ENCODE measurements around the gene TXN2. TPM values are rescaled to one million over a fixed set of nuclear protein-coding genes. Genes with fewer than 3 reads are reported as not detected.

Gene TXN2, protein sequence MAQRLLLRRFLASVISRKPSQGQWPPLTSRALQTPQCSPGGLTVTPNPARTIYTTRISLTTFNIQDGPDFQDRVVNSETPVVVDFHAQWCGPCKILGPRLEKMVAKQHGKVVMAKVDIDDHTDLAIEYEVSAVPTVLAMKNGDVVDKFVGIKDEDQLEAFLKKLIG
- 27.8 and 38.8 TPM in 2 replicates for total RNA-seq

DNA sequence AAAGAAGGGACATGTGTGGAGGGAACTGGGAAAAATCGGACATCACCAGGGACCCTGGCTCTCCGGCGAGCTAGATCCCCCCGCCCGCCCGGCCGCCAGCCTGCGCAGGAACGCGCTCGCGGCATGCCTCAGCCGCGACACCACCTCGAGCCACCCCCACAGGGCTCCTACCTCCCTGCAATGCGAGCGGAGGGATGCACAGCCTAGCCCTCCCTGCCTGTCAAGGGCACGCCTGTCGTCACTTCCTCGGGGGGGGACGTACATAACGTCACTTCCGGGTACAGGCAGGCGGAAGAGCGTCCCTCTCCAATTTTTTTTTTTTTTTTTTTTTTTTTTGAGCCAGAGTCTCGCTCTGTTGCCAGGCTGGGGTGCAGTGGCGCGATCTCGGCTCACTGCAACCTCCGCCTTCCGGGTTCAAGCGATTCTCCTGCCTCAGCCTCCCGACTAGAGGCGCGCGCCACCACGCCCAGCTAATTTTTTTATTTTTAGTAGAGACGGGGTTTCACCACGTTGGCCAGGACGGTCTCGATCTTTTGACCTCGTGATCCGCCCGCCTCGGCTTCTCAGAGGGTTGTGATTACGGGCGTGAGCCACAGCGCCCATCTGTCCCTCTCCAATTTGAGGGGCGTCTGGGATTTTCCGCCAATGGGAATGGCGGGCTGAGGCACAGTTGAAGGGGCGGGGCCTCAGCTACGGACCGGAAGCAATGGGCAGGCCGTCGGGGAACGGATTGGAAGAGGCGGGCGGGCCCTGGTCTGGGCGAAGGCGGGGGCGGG lies at the start of gene TXN2:
TXN2 (minus strand) TSS at position 248 of the 776 bp plus-strand sequence. CDS start 803 bp downstream, outside the sequence.

DNA sequence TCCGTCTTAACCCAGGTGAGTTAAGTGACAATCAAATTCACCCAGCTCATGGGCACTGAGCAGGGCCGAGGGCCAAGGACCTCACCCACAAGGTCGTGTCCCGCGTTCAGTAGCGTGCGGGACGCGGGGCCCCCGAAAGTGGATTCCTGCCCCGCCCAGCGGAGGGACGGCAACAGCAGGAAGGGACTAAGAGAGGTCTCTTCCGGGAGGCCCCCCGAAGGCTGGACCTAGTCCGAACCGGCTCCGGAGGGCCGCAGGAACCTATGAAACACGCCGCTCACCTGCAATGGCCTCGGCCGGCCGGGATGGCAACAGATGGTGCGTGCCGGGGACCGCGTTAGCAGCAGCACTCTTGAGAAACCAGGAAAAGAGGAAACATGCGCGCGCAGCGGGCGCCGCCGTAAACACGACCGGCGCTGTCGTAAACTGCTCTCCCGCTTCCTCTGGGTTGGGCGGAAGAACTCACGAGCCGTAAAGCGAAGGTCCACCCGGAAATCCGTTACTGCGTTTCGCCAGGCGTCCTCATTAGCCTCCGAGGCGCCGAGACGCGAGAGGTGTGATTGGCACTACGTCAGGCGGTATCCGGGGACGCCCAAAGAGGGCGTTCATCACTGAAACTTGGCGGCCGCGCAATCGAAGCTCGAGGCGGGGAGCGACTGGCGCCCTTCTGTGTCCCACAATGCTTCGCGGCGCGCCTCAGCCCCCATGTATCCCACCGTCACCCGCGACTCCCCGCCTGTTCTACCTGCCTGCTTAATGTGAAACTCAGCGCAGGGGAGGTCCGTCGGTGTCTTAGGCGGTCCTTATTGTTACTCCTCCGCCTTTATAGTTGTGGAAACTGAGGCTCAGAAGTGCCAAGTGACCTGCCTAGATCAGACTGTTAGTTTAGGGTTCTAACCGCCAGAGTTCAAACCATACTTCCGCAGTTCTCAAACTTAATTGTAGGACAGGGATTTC lies 47.6 kb upstream of the TXN2 start, which contains the start of gene EIF3D:
EIF3D (minus strand) TSS at position 372 of the 957 bp plus-strand sequence. CDS start 3,045 bp downstream, outside the sequence.

DNA sequence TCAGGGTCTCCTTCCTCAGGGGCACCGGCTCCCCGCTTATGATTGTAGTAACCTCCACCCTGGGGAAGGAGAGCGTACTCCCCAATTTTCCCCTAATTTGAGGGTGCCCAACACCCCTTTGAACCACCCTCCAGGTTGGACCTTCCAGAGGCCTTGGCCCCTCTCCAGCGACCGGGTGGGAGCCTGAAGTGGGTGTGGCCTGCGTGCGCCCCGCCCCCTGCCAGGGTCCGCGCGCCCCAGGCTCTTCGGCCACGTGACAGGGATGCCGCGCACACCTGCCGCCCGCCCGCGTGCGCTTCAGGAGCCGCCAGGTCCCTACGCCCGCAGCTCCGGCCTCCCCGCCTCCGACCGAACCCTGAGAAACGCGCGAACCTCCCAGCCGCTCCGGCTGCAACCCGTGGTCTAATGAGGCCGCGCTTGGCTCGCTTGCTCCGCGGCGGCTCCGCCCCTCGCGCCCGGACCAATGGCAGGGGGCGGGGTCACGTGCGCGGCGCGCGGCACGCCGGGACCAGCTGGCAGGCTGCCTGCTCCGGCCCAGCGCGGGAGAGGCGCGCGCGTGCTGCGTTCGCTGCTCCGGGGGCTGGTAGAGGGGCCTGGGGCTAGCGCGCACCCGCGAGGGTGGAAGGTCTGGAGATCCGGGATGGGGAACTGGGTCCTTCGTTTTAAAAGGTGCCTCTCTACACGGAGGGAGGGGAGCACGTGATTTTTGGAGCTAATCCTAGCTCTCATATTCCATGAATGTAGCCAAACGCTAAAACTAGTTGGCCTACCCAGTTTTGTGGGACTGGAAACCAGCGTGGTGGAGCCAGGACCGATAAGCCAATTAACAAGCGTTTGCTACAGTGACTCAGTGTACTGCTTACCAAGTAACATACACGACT lies 25.4 kb upstream of the TXN2 start, which contains the start of gene FOXRED2:
FOXRED2 (minus strand) TSS at position 404 of the 881 bp plus-strand sequence. CDS start 618 bp downstream, outside the sequence.

Other genes with a start within 250 kb of the TXN2 start
- gene APOL2, start 242.1 kb downstream of the TXN2 start, total RNA-seq, result 45.4 and 59.2 TPM in 2 replicates
- 33.2 and 57.9 TPM in 2 replicates for gene APOL1, start 228.5 kb downstream of the TXN2 start, total RNA-seq
- 342 and 487 TPM in 2 replicates for gene MYH9, start 93.7 kb downstream of the TXN2 start, total RNA-seq
- 9.2 and 9.9 TPM in 2 replicates for gene FOXRED2, start 25.4 kb upstream of the TXN2 start, total RNA-seq
- gene EIF3D, start 47.5 kb upstream of the TXN2 start, total RNA-seq, result 431 and 486 TPM in 2 replicates
- not detected in 2 replicates for gene CACNG2, start 222.1 kb upstream of the TXN2 start, total RNA-seq

Data from smooth muscle cell of trachea (primary cell).